Hepatocyte (in vitro differentiated cells): ENCODE data around the gene RAB3GAP1.

Experiments used
- CTCF ChIP-seq: fragments of 200-600 bp; sonication (generic); IDR thresholded peaks from 2 replicates; pipeline ENCODE4 v1.5.1; 2016; ENCODE audit warnings: antibody characterized with exemption, mild to moderate bottlenecking; ENCODE audit not compliant: poor library complexity
- EZH2 ChIP-seq: fragments of 200-600 bp; sonication (generic); IDR thresholded peaks from 2 replicates; pipeline ENCODE4 v1.6.1; 2016; ENCODE audit warnings: antibody characterized with exemption, mild to moderate bottlenecking, borderline replicate concordance

DNA sequence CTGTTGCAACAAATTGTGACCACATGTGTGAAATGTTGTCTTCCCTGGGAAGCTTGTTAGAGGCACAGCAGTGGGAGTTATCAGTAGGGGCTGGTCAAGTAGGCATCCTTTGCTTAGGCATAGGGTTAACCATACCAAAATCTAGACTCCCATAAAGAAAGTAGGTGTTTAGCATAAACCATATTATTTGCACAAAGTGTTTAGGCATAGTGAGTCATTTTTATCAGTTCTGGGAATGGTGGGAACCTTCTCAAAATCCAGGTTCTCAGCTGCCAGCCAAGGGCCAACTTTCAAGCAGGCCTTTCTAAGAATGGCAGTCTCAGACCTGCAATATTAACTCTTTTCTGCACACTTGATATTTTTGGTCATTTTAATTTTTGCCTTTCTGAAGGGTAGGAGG, 88.5 kb downstream of the RAB3GAP1 start:
- no peak for TF ChIP-seq EZH2
- no peak for TF ChIP-seq CTCF
